ENCODE data around the gene IL5.

The IL5 gene

DNA sequence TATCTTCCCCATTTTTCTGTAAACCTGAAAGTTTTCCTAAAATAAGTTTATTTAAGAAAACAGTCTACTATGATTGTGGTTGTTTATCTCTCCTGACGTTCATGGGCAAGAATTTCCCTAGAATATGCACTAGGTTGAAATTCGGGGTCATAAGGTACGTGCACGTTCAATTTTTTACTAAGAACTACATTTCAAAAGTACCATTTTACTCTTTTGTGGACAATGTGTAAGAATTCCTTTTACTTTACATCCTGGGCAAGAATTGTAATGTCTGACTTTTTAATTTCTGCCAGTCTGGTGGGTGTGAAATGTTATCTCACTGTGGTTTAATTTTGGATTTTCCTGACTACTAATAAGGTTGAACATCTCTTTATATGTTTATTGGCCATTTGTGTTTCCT, 12.4 kb downstream of the IL5 start:
- no peak overlapping the region for H2AFZ ChIP-seq (ENCODE audit: low read depth, low read length)
- H3K4me2 ChIP-seq (ENCODE audit: low read length) = no peak overlapping the region
- no peaks in the 10 kb centered on the region for H3K9me3 ChIP-seq (ENCODE audit: insufficient read depth, low read length)
- no peaks in the 10 kb centered on the region for H3K79me2 ChIP-seq (ENCODE audit: low read length)
- H4K20me1 ChIP-seq (ENCODE audit: insufficient read depth, low read length) = no peaks in the 10 kb centered on the region
- H3K27ac ChIP-seq (ENCODE audit: low read length) = no peak overlapping the region
- H3K9ac ChIP-seq (ENCODE audit: low read length) = no peak overlapping the region
- no peaks in the 10 kb centered on the region for H3K36me3 ChIP-seq (replicated peaks; ENCODE audit: low read depth, low read length)
- TF ChIP-seq EZH2phosphoT487 (IDR thresholded peaks at IDR 0.05; ENCODE audit: low read depth) = no peak
- TF ChIP-seq, protein P1, sequence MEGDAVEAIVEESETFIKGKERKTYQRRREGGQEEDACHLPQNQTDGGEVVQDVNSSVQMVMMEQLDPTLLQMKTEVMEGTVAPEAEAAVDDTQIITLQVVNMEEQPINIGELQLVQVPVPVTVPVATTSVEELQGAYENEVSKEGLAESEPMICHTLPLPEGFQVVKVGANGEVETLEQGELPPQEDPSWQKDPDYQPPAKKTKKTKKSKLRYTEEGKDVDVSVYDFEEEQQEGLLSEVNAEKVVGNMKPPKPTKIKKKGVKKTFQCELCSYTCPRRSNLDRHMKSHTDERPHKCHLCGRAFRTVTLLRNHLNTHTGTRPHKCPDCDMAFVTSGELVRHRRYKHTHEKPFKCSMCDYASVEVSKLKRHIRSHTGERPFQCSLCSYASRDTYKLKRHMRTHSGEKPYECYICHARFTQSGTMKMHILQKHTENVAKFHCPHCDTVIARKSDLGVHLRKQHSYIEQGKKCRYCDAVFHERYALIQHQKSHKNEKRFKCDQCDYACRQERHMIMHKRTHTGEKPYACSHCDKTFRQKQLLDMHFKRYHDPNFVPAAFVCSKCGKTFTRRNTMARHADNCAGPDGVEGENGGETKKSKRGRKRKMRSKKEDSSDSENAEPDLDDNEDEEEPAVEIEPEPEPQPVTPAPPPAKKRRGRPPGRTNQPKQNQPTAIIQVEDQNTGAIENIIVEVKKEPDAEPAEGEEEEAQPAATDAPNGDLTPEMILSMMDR (IDR thresholded peaks at IDR 0.05; ENCODE audit: low read depth, low read length) = no peak
- peaks cover 19% of the 10 kb centered on the region for H3K4me1 ChIP-seq (ENCODE audit: low read length)
- no peak overlapping the region for H3K4me3 ChIP-seq (ENCODE audit: low read length)
- H3K27me3 ChIP-seq (ENCODE audit: low read depth, low read length) = peaks cover 21% of the 10 kb centered on the region

DNA sequence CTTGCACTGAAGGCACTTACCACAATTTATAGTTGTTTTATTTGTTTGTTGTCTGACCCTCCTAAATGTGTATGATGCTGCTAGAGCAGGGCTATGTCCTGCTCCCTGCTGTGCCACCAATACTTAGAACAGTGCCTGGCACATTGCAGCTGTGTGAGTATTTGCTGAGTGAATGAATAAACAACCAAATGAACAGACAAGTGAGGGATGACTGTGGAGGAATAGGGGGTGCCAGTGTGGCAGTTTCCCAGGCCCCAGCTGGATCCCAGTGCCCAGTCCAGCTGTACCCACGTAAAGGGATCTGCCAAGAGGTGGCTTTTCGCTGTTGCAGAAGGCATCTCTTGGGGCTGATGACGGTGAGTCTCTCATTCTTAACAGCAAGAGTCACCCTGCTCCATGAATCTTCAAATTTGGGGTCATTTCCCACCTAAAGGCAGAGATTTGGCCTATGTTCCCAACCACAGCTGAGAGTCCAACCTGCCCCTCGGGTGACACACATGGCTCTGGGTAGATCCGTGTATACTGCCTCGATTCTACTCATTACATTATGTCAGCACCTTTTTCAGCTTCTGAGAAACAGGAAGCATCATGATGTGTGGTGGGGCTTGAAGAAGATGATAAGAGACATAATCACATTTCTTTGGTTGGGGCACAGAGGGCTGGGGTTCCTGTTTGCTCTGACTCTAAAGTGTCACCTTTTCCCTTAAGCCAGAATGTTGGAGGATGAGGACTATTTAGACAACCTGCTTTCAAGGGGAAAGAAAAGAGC, 14.3 kb downstream of the IL5 start:
- Histone ChIP-seq H3K9me3 (ENCODE audit: insufficient read depth, low read length) (0 out of 2 replicates have a peak, but pooled peaks cover 11% of the 10 kb centered on the region), H3K9ac (ENCODE audit: low read length) (no peak overlapping the region), H3K4me2 (ENCODE audit: low read length) (no peak overlapping the region), H3K27ac (ENCODE audit: low read length) (no peak overlapping the region), H3K27me3 (ENCODE audit: low read depth, low read length) (0 out of 2 replicates have a peak, but pooled peaks cover 5% of the 10 kb centered on the region), H3K4me1 (ENCODE audit: low read length) (peaks cover 36% of the 10 kb centered on the region), H3K79me2 (ENCODE audit: low read length) (no peaks in the 10 kb centered on the region), H3K4me3 (ENCODE audit: low read length) (no peak overlapping the region), H4K20me1 (ENCODE audit: insufficient read depth, low read length) (no peaks in the 10 kb centered on the region), H3K36me3 (replicated peaks; ENCODE audit: low read depth, low read length) (peaks cover 4% of the 10 kb centered on the region), H2AFZ (ENCODE audit: low read depth, low read length) (no peak overlapping the region)
- TF ChIP-seq, protein P1 (IDR thresholded peaks at IDR 0.05; ENCODE audit: low read depth, low read length) = no peak
- no peak for TF ChIP-seq EZH2phosphoT487 (IDR thresholded peaks at IDR 0.05; ENCODE audit: low read depth)

DNA sequence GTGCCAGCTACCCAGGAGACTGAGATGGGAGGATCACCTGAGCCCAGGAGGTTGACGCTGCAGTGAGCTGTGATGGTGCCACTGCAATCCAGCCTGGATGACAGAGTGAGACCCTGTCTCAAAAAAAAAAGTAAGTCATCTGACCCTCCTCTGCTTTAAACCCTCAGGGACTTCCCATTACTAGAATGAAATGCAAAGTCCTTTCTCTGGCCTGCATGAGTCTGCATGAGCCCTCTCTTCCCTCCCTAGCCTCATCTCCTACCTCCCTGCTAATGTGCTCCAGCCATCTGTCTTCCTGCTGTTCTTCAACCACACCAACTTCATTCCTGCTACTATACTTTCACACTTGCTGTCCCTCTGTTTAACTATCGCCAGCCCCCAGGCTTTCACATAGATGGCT, 15.3 kb downstream of the IL5 start:
- Histone ChIP-seq H3K27ac (ENCODE audit: low read length) (no peak overlapping the region), H3K4me1 (ENCODE audit: low read length) (peaks cover 36% of the 10 kb centered on the region)
- no peak for TF ChIP-seq EZH2phosphoT487 (IDR thresholded peaks at IDR 0.05; ENCODE audit: low read depth)
- TF ChIP-seq, protein P1 (IDR thresholded peaks at IDR 0.05; ENCODE audit: low read depth, low read length) = no peak

DNA sequence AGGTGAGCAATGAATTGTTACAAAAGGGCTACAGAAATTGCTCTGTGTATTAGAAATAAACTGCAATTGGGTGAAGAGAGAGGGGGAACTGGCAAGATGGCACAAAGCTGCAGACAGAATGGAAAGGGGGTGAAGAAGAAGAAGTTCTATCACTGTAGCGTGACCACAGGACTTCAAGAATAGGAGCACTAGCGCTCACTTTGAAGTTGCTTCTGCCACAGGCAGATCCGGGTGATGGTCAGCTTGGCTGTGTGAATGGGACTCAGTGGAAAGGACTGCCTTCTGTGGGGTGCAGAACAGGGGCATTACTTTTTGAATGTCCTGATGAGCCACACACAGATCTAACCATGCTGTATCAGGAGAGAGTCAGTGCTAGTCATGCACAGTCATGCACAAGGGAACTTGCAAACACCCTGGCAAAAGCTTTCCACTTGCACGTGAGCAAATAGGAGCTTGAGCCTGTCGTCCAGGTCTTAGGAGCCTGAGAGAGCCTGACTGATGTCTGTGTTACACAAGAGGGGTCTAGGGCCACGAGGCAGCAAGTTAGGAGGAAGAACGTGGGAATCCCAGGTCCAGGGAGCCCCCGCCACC, 16.3 kb downstream of the IL5 start:
- H3K4me3 ChIP-seq (ENCODE audit: low read length) = peak overlapping the region; percentile 66

More for the DNA sequence above, 15.3 kb downstream of the IL5 start:
- Histone ChIP-seq H3K36me3 (replicated peaks; ENCODE audit: low read depth, low read length) (peaks cover 7% of the 10 kb centered on the region), H3K27me3 (ENCODE audit: low read depth, low read length) (0 out of 2 replicates have a peak, but pooled peaks cover 5% of the 10 kb centered on the region), H2AFZ (ENCODE audit: low read depth, low read length) (no peak overlapping the region), H3K4me3 (ENCODE audit: low read length) (no peak overlapping the region), H4K20me1 (ENCODE audit: insufficient read depth, low read length) (no peaks in the 10 kb centered on the region), H3K79me2 (ENCODE audit: low read length) (no peaks in the 10 kb centered on the region), H3K9ac (ENCODE audit: low read length) (no peak overlapping the region), H3K4me2 (ENCODE audit: low read length) (no peak overlapping the region), H3K9me3 (ENCODE audit: insufficient read depth, low read length) (0 out of 2 replicates have a peak, but pooled peaks cover 11% of the 10 kb centered on the region)

More for the DNA sequence above, 16.3 kb downstream of the IL5 start:
- Histone ChIP-seq H3K27ac (ENCODE audit: low read length) (no peak overlapping the region), H3K9me3 (ENCODE audit: insufficient read depth, low read length) (0 out of 2 replicates have a peak, but pooled peaks cover 11% of the 10 kb centered on the region), H4K20me1 (ENCODE audit: insufficient read depth, low read length) (no peaks in the 10 kb centered on the region), H3K4me1 (ENCODE audit: low read length) (peaks cover 36% of the 10 kb centered on the region), H3K9ac (ENCODE audit: low read length) (no peak overlapping the region), H2AFZ (ENCODE audit: low read depth, low read length) (peak overlapping the region; percentile 62; the same call in 1 of the 2 replicates), H3K36me3 (replicated peaks; ENCODE audit: low read depth, low read length) (peaks cover 7% of the 10 kb centered on the region), H3K79me2 (ENCODE audit: low read length) (no peaks in the 10 kb centered on the region), H3K4me2 (ENCODE audit: low read length) (peak overlapping the region; percentile 72), H3K27me3 (ENCODE audit: low read depth, low read length) (0 out of 2 replicates have a peak, but pooled peaks cover 5% of the 10 kb centered on the region)
- no peak for TF ChIP-seq EZH2phosphoT487 (IDR thresholded peaks at IDR 0.05; ENCODE audit: low read depth)
- TF ChIP-seq, protein P1 (IDR thresholded peaks at IDR 0.05; ENCODE audit: low read depth, low read length) = no peak

All from OCI-LY3 (cell line).